ENCODE results near the gene ELOVL5.

The ELOVL5 gene

DNA sequence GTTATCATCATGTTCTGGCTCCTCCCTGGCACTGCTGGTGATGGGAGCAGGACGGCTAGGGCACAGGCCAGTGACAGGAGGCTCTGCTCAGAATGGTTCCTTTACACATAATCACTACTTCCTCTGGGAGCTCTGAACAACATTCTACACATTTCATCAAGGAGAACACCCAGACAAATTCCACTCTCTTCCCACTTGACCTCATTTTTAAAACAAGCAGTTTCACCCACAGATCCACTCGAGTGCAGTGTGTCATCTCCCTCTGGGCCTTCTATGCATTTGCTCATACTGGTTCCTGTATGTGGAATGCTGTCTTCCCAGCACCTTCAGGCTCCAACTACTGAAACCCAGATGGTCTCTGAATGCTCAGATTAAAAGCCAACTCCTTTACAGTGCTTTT is 84.8 kb downstream of the ELOVL5 start:
- Histone ChIP-seq H3K4me3 (ENCODE audit: severe bottlenecking) (no peak overlapping the region), H3K27ac (ENCODE audit: poor library complexity, severe bottlenecking) (no peak overlapping the region), H3K27me3 (ENCODE audit: insufficient read depth, poor library complexity, severe bottlenecking) (no peaks in the 10 kb centered on the region), H3K36me3 (ENCODE audit: low read depth) (peaks cover 53% of the 10 kb centered on the region), H3K9me3 (ENCODE audit: severe bottlenecking) (no peaks in the 10 kb centered on the region), H3K4me1 (ENCODE audit: insufficient read depth, poor library complexity, severe bottlenecking) (no peaks in the 10 kb centered on the region)
- ATAC-seq (ENCODE audit: low read depth) (no peak), DNase-seq (ENCODE audit: low spot score) (no peak)
- no peak for TF ChIP-seq CTCF (IDR thresholded peaks at IDR 0.05; ENCODE audit: poor library complexity, severe bottlenecking)

DNA sequence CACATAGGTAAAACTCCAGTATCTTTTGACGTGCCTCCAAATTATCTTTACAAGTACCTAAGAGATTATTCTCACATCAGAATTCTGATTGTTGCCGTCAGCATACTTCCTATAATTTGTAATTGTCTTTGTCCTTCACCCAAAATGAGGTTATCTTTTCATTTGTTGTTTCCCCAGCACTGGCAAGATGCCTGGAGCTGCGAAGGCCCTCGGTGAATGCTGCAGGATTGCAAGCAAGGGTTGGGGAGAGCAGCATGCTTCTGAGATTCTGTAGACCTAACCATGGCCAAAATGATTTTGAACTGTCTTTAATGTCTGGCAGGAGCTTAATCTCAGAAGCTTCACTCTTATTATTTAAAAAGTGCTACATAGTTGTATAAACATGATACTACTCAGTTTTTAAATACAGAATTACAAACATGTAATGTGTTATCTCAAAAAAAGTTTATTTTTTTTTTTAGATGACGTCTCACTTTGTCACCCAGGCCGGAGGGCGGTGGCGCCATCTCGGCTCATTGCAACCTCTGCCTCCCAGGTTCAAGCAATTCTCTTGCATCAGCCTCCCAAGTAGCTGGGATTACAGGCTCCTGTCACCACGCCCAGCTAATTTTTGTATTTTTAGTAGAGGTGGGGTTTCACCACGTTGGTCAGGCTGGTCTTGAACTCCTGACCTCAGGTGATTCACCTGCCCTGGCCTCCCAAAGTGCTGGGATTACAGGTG is 88.7 kb downstream of the ELOVL5 start:
- Histone ChIP-seq H3K27me3 (ENCODE audit: insufficient read depth, poor library complexity, severe bottlenecking) (no peaks in the 10 kb centered on the region), H3K4me1 (ENCODE audit: insufficient read depth, poor library complexity, severe bottlenecking) (no peaks in the 10 kb centered on the region), H3K36me3 (ENCODE audit: low read depth) (peaks cover 25% of the 10 kb centered on the region), H3K4me3 (ENCODE audit: severe bottlenecking) (no peak overlapping the region), H3K27ac (ENCODE audit: poor library complexity, severe bottlenecking) (no peak overlapping the region), H3K9me3 (ENCODE audit: severe bottlenecking) (no peaks in the 10 kb centered on the region)
- TF ChIP-seq CTCF (IDR thresholded peaks at IDR 0.05; ENCODE audit: poor library complexity, severe bottlenecking), result no peak
- ATAC-seq (ENCODE audit: low read depth), result no peak
- DNase-seq (ENCODE audit: low spot score), result no peak

DNA sequence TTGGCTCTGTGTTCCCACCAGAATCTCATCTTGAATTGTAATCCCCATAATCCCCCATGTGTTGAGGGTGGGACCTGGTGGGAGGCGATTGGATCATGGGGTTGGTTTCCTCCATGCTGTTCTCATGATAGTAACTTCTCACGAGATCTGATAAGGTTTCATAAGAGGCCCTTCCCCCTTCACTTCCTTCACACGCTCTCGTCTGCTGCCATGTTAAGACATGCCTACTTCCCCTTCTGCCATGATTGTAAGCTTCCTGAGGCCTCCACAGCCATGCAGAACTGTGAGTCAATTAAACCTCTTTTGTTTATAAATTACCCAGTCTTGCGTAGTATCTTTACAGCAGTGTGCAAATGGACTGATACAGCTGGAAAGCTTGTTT is 90.0 kb downstream of the ELOVL5 start:
- no peaks in the 10 kb centered on the region for H3K9me3 ChIP-seq (ENCODE audit: severe bottlenecking)
- no peaks in the 10 kb centered on the region for H3K27me3 ChIP-seq (ENCODE audit: insufficient read depth, poor library complexity, severe bottlenecking)
- peaks cover 25% of the 10 kb centered on the region for H3K36me3 ChIP-seq (ENCODE audit: low read depth)
- H3K27ac ChIP-seq (ENCODE audit: poor library complexity, severe bottlenecking), result no peak overlapping the region
- H3K4me3 ChIP-seq (ENCODE audit: severe bottlenecking), result no peak overlapping the region
- DNase-seq (ENCODE audit: low spot score) (no peak), ATAC-seq (ENCODE audit: low read depth) (no peak)
- no peak for TF ChIP-seq CTCF (IDR thresholded peaks at IDR 0.05; ENCODE audit: poor library complexity, severe bottlenecking)
- no peaks in the 10 kb centered on the region for H3K4me1 ChIP-seq (ENCODE audit: insufficient read depth, poor library complexity, severe bottlenecking)

- no peak for TF ChIP-seq CTCF (IDR thresholded peaks at IDR 0.05; ENCODE audit: poor library complexity, severe bottlenecking)
- Histone ChIP-seq H3K4me3 (ENCODE audit: severe bottlenecking) (no peak overlapping the region), H3K27ac (ENCODE audit: poor library complexity, severe bottlenecking) (no peak overlapping the region), H3K27me3 (ENCODE audit: insufficient read depth, poor library complexity, severe bottlenecking) (no peaks in the 10 kb centered on the region), H3K4me1 (ENCODE audit: insufficient read depth, poor library complexity, severe bottlenecking) (no peaks in the 10 kb centered on the region), H3K36me3 (ENCODE audit: low read depth) (peaks cover 25% of the 10 kb centered on the region), H3K9me3 (ENCODE audit: severe bottlenecking) (no peaks in the 10 kb centered on the region)
- ATAC-seq (ENCODE audit: low read depth) (no peak), DNase-seq (ENCODE audit: low spot score) (no peak)
Measured at GRCh38 chr6:53258076-53258773, 90.5 kb downstream of the ELOVL5 start.

DNA sequence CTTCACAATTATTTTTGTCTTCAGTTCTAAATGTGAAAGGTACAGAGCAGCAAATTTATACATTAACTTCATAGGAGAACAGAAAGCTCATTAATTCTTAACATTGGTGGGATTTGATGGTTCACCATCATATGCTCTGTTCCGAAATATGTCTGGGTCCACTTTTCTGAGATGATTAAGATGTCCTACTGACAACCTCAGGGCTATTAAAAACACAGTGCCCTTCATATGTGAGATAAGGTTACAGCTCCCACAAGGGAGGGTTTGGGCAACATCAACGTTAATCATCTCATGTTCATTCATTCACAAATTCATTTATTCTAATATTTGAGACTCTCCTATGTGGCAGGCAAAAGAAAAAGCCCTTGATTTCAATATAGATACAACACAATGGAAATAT is 91.2 kb downstream of the ELOVL5 start:
- H3K36me3 ChIP-seq (ENCODE audit: low read depth), result peaks cover 22% of the 10 kb centered on the region
- H3K27me3 ChIP-seq (ENCODE audit: insufficient read depth, poor library complexity, severe bottlenecking), result no peaks in the 10 kb centered on the region
- no peak overlapping the region for H3K4me3 ChIP-seq (ENCODE audit: severe bottlenecking)
- H3K27ac ChIP-seq (ENCODE audit: poor library complexity, severe bottlenecking), result no peak overlapping the region
- DNase-seq (ENCODE audit: low spot score) (no peak), ATAC-seq (ENCODE audit: low read depth) (no peak)
- TF ChIP-seq CTCF (IDR thresholded peaks at IDR 0.05; ENCODE audit: poor library complexity, severe bottlenecking), result no peak
- no peaks in the 10 kb centered on the region for H3K4me1 ChIP-seq (ENCODE audit: insufficient read depth, poor library complexity, severe bottlenecking)
- no peaks in the 10 kb centered on the region for H3K9me3 ChIP-seq (ENCODE audit: severe bottlenecking)

Measured in RWPE2 (cell line).